WTC11 (cell line): ENCODE data around the gene RIMBP2. TPM values are rescaled to one million over a fixed set of nuclear protein-coding genes. Genes with fewer than 3 reads are reported as not detected.

Experiments used
- ATAC-seq: fragments of 200-7000 bp; cut with Tn5 transposase; 2 replicates; pipeline ENCODE4 v1.10.0; 2021; ENCODE audit warnings: mild to moderate bottlenecking, moderate library complexity
- CTCF ChIA-PET: fragments of 300-600 bp; sonication (Branson Sonifier 250); formaldehyde crosslinking; loops from one replicate; lab custom pipeline; 2021; ENCODE audit warnings: antibody characterized with exemption; lab: Charles Lee
- POLR2A ChIA-PET: fragments of 350-600 bp; sonication (Branson Sonifier 250); formaldehyde crosslinking; loops from one replicate; lab custom pipeline; 2021; ENCODE audit warnings: antibody characterized with exemption; lab: Charles Lee
- DNase-seq: peaks from one replicate; pipeline ENCODE4 v3.0.0; 2021; ENCODE audit warnings: low spot score
- H3K27ac Mint-ChIP-seq: 2 replicates; pipeline ENCODE4 v1.8.0; 2021; ENCODE audit warnings: mixed read lengths
- H3K27me3 Mint-ChIP-seq: 2 replicates; pipeline ENCODE4 v1.8.0; 2021; ENCODE audit warnings: low read depth, mild to moderate bottlenecking, moderate library complexity, mixed read lengths
- H3K36me3 Mint-ChIP-seq: 2 replicates; pipeline ENCODE4 v1.8.0; 2021; ENCODE audit warnings: mixed read lengths
- H3K4me1 Mint-ChIP-seq: 2 replicates; pipeline ENCODE4 v1.8.0; 2022; ENCODE audit warnings: mixed read lengths
- H3K4me3 Mint-ChIP-seq: 2 replicates; pipeline ENCODE4 v1.8.0; 2021; ENCODE audit warnings: mild to moderate bottlenecking, moderate library complexity, mixed read lengths
- H3K9me3 Mint-ChIP-seq: 2 replicates; pipeline ENCODE4 v1.8.0; 2021; ENCODE audit warnings: mixed read lengths
- CREB1 ChIP-seq: sonication (generic); formaldehyde crosslinking; IDR thresholded peaks from 2 replicates; pipeline ENCODE4 v1.8.0; 2023; ENCODE audit warnings: mild to moderate bottlenecking, missing genetic modification reagents
- ETV6 ChIP-seq: sonication (generic); formaldehyde crosslinking; IDR thresholded peaks from 2 replicates; pipeline ENCODE4 v1.8.1; 2022; ENCODE audit warnings: mild to moderate bottlenecking, missing genetic modification reagents
- FOXP1 ChIP-seq: sonication (generic); formaldehyde crosslinking; IDR thresholded peaks from 2 replicates; pipeline ENCODE4 v1.8.0; 2022; ENCODE audit warnings: missing genetic modification reagents, mild to moderate bottlenecking, moderate library complexity, borderline replicate concordance
- GABPB1 ChIP-seq: sonication (generic); formaldehyde crosslinking; IDR thresholded peaks from 2 replicates; pipeline ENCODE4 v1.8.1; 2023; ENCODE audit warnings: mild to moderate bottlenecking, missing genetic modification reagents
- NFATC4 ChIP-seq: fragments of 250-450 bp; sonication (Bioruptor Pico); IDR thresholded peaks from 2 replicates; pipeline ENCODE4 v1.9.0; 2021; ENCODE audit warnings: mild to moderate bottlenecking
- NR1H2 ChIP-seq: sonication (generic); formaldehyde crosslinking; IDR thresholded peaks from 2 replicates; pipeline ENCODE4 v1.9.0; 2021; ENCODE audit warnings: mild to moderate bottlenecking, moderate library complexity, missing genetic modification reagents
- SMAD3 ChIP-seq: sonication (generic); formaldehyde crosslinking; IDR thresholded peaks from 2 replicates; pipeline ENCODE4 v1.8.0; 2022; ENCODE audit warnings: missing genetic modification reagents, mild to moderate bottlenecking, borderline replicate concordance
- SOX15 ChIP-seq: fragments of 250-450 bp; sonication (Bioruptor Pico); IDR thresholded peaks from 2 replicates; pipeline ENCODE4 v1.9.0; 2021; ENCODE audit warnings: mild to moderate bottlenecking
- STAT6 ChIP-seq: sonication (generic); formaldehyde crosslinking; conservative IDR thresholded peaks from 2 replicates; pipeline ENCODE4 v1.8.1; 2023; ENCODE audit warnings: mild to moderate bottlenecking, low read depth, missing genetic modification reagents, moderate library complexity
- ZBTB21 ChIP-seq: sonication (generic); formaldehyde crosslinking; IDR thresholded peaks from 2 replicates; pipeline ENCODE4 v1.8.1; 2023; ENCODE audit warnings: mild to moderate bottlenecking, missing genetic modification reagents, borderline replicate concordance
- ZNF121 ChIP-seq: sonication (generic); formaldehyde crosslinking; IDR thresholded peaks from 2 replicates; pipeline ENCODE4 v1.8.0; 2023; ENCODE audit warnings: missing genetic modification reagents
- ZNF138 ChIP-seq: sonication (generic); formaldehyde crosslinking; conservative IDR thresholded peaks from 2 replicates; pipeline ENCODE4 v1.8.1; 2022; ENCODE audit warnings: mild to moderate bottlenecking, moderate library complexity, missing genetic modification reagents
- ZNF423 ChIP-seq: fragments of 250-450 bp; sonication (Bioruptor Pico); IDR thresholded peaks from 2 replicates; pipeline ENCODE4 v2.1.2; 2022; ENCODE audit warnings: mild to moderate bottlenecking, moderate library complexity
- total RNA-seq: library from RNA; stranded (reverse); gene quantifications from 3 replicates; pipeline ENCODE4 v1.2.3, GENCODE V29; 2021
- TF ChIP-seq, protein P1 (sequence below): fragments of 250-450 bp; sonication (Bioruptor Pico); IDR thresholded peaks from 2 replicates; pipeline ENCODE4 v1.9.0; 2021; ENCODE audit warnings: mild to moderate bottlenecking, borderline replicate concordance
- TF ChIP-seq, protein P2 (sequence below): sonication (generic); formaldehyde crosslinking; conservative IDR thresholded peaks from 2 replicates; pipeline ENCODE4 v1.8.1; 2022; ENCODE audit warnings: mild to moderate bottlenecking, missing genetic modification reagents
- TF ChIP-seq, protein P3 (sequence below): sonication (generic); formaldehyde crosslinking; IDR thresholded peaks from 2 replicates; pipeline ENCODE4 v1.8.1; 2022; ENCODE audit warnings: mild to moderate bottlenecking, moderate library complexity, missing genetic modification reagents
- TF ChIP-seq, protein P4 (sequence below): sonication (generic); formaldehyde crosslinking; IDR thresholded peaks from 2 replicates; pipeline ENCODE4 v1.8.1; 2022; ENCODE audit warnings: missing genetic modification reagents, borderline replicate concordance

RIMBP2 gene
- total RNA-seq, 1 experiment from 2014 or later = 2.6 TPM

DNA sequence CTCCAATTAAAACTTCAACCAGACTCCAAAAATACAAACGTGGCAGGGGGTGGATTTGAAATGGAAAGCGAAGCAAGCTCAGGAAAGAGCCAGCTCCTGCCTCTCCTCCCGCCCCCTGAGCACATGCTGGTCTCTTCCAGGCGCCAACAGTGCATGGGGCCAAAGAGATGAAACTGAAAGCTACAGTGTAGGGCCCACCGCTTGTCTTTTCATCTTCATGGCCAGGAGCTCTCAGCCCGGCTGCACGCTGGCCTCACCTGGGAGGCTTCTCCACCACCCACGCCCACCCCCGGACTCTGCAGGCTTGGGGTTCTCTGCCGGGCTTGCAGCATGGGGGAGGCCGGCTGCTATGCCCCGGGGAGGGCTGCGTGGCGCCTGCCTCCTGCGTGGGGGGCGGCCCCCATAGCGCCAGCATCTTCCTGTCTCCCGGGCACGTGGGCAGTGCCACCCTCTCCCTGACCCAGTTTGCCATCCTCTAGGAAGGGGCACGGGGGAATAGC lies 2.0 kb downstream of the RIMBP2 start:
- CTCF ChIA-PET = interaction anchor here (0.5 to 1.0 kb wide), 3 partner anchors 33 to 100 kb away, joined by 3 to 7 read pairs (median 4); no protein-coding TSS in a partner anchor
- TF ChIP-seq ZNF121 (CRISPR knock-in tag) (no peak), SOX15 (CRISPR knock-in tag) (no peak), NFATC4 (CRISPR knock-in tag) (no peak), ZNF423 (CRISPR knock-in tag) (no peak), ZBTB21 (CRISPR knock-in tag) (0 out of 2 replicates have a peak, but pooled peaks have one; percentile 49), CREB1 (CRISPR knock-in tag) (no peak), FOXP1 (CRISPR knock-in tag) (no peak)
- Mint-ChIP-seq H3K9me3 (peaks cover 10% of the 10 kb centered on the region), H3K27me3 (peaks cover 73% of the 10 kb centered on the region), H3K4me1 (peaks cover 27% of the 10 kb centered on the region), H3K4me3 (peak overlapping the region; percentile 90), H3K27ac (no peak overlapping the region), H3K36me3 (peaks cover 9% of the 10 kb centered on the region; the same call in 1 of the 2 replicates)
- POLR2A ChIA-PET = no interaction called here
- ATAC-seq (peak; percentile 15; the same call in 1 of the 2 replicates), DNase-seq (no peak)

GRCh38 chr12:130713581-130713991 lies 2.5 kb downstream of the RIMBP2 start:
- CTCF ChIA-PET = interaction anchor here (0.9 kb wide), 1 partner anchor 35 kb away, joined by 7 read pairs; no protein-coding TSS in a partner anchor
- Mint-ChIP-seq H3K9me3 (peaks cover 10% of the 10 kb centered on the region), H3K27ac (no peak overlapping the region), H3K4me1 (peaks cover 27% of the 10 kb centered on the region), H3K4me3 (peak overlapping the region; percentile 52), H3K27me3 (peaks cover 68% of the 10 kb centered on the region), H3K36me3 (peaks cover 9% of the 10 kb centered on the region; the same call in 1 of the 2 replicates)
- POLR2A ChIA-PET = no interaction called here
- ATAC-seq = peak; percentile 8
- TF ChIP-seq, protein P1, sequence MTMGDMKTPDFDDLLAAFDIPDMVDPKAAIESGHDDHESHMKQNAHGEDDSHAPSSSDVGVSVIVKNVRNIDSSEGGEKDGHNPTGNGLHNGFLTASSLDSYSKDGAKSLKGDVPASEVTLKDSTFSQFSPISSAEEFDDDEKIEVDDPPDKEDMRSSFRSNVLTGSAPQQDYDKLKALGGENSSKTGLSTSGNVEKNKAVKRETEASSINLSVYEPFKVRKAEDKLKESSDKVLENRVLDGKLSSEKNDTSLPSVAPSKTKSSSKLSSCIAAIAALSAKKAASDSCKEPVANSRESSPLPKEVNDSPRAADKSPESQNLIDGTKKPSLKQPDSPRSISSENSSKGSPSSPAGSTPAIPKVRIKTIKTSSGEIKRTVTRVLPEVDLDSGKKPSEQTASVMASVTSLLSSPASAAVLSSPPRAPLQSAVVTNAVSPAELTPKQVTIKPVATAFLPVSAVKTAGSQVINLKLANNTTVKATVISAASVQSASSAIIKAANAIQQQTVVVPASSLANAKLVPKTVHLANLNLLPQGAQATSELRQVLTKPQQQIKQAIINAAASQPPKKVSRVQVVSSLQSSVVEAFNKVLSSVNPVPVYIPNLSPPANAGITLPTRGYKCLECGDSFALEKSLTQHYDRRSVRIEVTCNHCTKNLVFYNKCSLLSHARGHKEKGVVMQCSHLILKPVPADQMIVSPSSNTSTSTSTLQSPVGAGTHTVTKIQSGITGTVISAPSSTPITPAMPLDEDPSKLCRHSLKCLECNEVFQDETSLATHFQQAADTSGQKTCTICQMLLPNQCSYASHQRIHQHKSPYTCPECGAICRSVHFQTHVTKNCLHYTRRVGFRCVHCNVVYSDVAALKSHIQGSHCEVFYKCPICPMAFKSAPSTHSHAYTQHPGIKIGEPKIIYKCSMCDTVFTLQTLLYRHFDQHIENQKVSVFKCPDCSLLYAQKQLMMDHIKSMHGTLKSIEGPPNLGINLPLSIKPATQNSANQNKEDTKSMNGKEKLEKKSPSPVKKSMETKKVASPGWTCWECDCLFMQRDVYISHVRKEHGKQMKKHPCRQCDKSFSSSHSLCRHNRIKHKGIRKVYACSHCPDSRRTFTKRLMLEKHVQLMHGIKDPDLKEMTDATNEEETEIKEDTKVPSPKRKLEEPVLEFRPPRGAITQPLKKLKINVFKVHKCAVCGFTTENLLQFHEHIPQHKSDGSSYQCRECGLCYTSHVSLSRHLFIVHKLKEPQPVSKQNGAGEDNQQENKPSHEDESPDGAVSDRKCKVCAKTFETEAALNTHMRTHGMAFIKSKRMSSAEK (CRISPR knock-in tag) = no peak
- DNase-seq = no peak

DNA sequence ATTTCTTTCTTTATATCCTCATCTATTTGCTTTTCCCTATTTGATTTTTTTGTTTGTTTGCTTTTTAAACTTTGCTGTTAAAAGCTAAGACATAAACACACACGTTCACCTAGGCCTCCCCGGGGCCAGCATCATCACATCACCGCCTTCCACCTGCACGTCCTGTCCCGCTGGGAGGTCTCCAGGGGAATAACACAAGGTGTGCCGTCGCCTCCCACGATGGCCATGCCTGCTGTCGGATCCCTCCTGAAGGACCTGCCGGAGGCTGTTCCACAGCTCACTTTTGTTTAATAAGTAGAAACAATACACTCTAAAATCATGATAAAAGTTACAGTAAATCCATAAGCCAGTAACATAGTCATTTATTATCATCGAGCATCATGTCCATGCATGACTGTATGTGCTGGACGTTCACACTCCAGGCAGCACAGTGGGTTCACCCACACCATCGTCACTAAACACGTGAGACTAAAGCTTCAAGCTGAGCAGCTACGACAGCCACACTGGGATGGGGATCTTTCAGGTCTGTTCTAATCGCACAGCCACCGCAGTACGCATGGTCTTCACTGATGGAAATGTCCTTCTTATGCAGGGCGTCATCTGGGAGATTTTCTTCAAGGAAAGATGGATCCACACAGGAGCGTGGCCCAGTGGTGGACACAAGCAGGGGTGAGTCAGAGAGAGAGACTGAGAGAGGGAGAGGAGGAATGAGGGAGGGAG lies 3.6 kb downstream of the RIMBP2 start:
- Mint-ChIP-seq H3K4me1 (peaks cover 27% of the 10 kb centered on the region), H3K4me3 (no peak overlapping the region), H3K27me3 (peaks cover 57% of the 10 kb centered on the region), H3K27ac (no peak overlapping the region), H3K36me3 (no peaks in the 10 kb centered on the region; the same call in 1 of the 2 replicates), H3K9me3 (peaks cover under 1% of the 10 kb centered on the region)
- POLR2A ChIA-PET = interaction anchor here (0.6 kb wide), 1 partner anchor 226 kb away, joined by 3 read pairs; no protein-coding TSS in a partner anchor
- ATAC-seq = no peak
- CTCF ChIA-PET = interaction anchor here (0.7 kb wide), 1 partner anchor 35 kb away, joined by 3 read pairs; no protein-coding TSS in a partner anchor
- DNase-seq = no peak
- TF ChIP-seq NR1H2 (CRISPR knock-in tag) (no peak), ZNF138 (CRISPR knock-in tag) (no peak), SMAD3 (CRISPR knock-in tag) (no peak), ETV6 (CRISPR knock-in tag) (no peak), GABPB1 (CRISPR knock-in tag) (no peak), STAT6 (CRISPR knock-in tag) (no peak)
- TF ChIP-seq, protein P2, sequence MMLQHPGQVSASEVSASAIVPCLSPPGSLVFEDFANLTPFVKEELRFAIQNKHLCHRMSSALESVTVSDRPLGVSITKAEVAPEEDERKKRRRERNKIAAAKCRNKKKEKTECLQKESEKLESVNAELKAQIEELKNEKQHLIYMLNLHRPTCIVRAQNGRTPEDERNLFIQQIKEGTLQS = no peak
- TF ChIP-seq, protein P3, sequence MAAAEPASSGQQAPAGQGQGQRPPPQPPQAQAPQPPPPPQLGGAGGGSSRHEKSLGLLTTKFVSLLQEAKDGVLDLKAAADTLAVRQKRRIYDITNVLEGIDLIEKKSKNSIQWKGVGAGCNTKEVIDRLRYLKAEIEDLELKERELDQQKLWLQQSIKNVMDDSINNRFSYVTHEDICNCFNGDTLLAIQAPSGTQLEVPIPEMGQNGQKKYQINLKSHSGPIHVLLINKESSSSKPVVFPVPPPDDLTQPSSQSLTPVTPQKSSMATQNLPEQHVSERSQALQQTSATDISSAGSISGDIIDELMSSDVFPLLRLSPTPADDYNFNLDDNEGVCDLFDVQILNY (CRISPR knock-in tag) = no peak
- TF ChIP-seq, protein P4, sequence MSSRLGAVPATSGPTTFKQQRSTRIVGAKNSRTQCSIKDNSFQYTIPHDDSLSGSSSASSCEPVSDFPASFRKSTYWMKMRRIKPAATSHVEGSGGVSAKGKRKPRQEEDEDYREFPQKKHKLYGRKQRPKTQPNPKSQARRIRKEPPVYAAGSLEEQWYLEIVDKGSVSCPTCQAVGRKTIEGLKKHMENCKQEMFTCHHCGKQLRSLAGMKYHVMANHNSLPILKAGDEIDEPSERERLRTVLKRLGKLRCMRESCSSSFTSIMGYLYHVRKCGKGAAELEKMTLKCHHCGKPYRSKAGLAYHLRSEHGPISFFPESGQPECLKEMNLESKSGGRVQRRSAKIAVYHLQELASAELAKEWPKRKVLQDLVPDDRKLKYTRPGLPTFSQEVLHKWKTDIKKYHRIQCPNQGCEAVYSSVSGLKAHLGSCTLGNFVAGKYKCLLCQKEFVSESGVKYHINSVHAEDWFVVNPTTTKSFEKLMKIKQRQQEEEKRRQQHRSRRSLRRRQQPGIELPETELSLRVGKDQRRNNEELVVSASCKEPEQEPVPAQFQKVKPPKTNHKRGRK (CRISPR knock-in tag) = no peak
